BE2C (cell line): Measurements from ENCODE around the gene OGFOD1.

Experiments
- DNase-seq: peaks from one replicate; pipeline ENCODE4 v3.0.0-alpha.2; 2020
- H3K27me3 ChIP-seq: fragments of 250-450 bp; sonication (Bioruptor Pico); 2 replicates; pipeline ENCODE4 v1.5.1; 2020; ENCODE audit warnings: mild to moderate bottlenecking
- H3K36me3 ChIP-seq: fragments of 250-450 bp; sonication (Bioruptor Pico); 2 replicates; pipeline ENCODE4 v1.5.1; 2020; ENCODE audit warnings: mild to moderate bottlenecking
- H3K4me1 ChIP-seq: fragments of 250-450 bp; sonication (Bioruptor Pico); 2 replicates; pipeline ENCODE4 v1.5.1; 2020
- H3K4me3 ChIP-seq: 2 replicates; pipeline ENCODE4 v1.5.1; 2011; ENCODE audit warnings: low read depth, low read length
- H3K9me3 ChIP-seq: fragments of 250-450 bp; sonication (Bioruptor Pico); 2 replicates; pipeline ENCODE4 v1.5.1; 2020
- TF ChIP-seq, protein P1 (sequence below): IDR thresholded peaks from 2 replicates; pipeline ENCODE4 v1.5.1; 2012; ENCODE audit warnings: mild to moderate bottlenecking, low read depth, low read length

OGFOD1 gene

DNA sequence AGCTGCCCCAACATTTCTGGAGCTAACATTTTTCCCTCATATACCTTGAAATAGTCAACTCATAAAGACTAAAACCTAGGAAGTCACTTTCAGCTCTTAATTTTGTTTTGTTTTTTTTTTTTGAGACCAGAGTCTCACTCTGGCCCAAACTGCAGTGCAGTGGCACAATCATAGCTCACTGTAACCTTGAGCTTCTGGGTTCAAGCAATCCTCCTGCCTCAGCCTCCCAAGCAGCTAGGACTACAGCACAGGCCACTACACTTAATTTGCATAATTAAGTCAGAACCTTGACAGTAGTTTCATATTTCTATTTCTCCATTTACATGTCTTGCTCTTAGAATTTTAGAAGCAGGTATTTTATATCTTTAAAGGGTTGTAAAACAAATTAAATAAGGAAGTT is 30.7 kb upstream of the OGFOD1 start:
- Histone ChIP-seq H3K9me3 (no peaks in the 10 kb centered on the region), H3K4me1 (peaks cover 3% of the 10 kb centered on the region), H3K27me3 (no peaks in the 10 kb centered on the region), H3K4me3 (no peak overlapping the region), H3K36me3 (peaks cover 3% of the 10 kb centered on the region; the same call in 1 of the 2 replicates)
- TF ChIP-seq, protein P1, sequence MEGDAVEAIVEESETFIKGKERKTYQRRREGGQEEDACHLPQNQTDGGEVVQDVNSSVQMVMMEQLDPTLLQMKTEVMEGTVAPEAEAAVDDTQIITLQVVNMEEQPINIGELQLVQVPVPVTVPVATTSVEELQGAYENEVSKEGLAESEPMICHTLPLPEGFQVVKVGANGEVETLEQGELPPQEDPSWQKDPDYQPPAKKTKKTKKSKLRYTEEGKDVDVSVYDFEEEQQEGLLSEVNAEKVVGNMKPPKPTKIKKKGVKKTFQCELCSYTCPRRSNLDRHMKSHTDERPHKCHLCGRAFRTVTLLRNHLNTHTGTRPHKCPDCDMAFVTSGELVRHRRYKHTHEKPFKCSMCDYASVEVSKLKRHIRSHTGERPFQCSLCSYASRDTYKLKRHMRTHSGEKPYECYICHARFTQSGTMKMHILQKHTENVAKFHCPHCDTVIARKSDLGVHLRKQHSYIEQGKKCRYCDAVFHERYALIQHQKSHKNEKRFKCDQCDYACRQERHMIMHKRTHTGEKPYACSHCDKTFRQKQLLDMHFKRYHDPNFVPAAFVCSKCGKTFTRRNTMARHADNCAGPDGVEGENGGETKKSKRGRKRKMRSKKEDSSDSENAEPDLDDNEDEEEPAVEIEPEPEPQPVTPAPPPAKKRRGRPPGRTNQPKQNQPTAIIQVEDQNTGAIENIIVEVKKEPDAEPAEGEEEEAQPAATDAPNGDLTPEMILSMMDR = no peak
- DNase-seq = no peak

DNA sequence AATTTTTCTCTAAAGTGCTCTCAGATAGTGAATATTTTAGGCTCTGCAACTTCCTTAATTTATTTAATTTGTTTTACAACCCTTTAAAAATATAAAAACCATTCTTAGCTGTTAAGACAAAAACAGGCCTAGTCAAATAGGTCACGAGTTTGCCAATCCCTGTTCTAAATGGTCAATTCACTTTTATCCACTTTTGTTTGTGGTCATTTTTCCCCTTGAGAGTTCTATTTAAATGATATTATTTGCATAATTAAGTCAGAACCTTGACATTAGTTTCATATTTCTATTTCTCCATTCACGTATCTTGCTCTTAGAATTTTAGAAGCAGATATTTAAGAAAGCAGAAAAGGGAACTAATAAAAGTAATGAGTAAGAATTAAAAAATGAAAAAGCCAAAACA is 30.0 kb upstream of the OGFOD1 start:
- no peak for DNase-seq
- H3K4me1 ChIP-seq = peaks cover 7% of the 10 kb centered on the region
- H3K9me3 ChIP-seq = no peaks in the 10 kb centered on the region
- H3K27me3 ChIP-seq = no peaks in the 10 kb centered on the region
- TF ChIP-seq, protein P1 = no peak
- H3K4me3 ChIP-seq = no peak overlapping the region
- H3K36me3 ChIP-seq = peaks cover 3% of the 10 kb centered on the region; the same call in 1 of the 2 replicates

DNA sequence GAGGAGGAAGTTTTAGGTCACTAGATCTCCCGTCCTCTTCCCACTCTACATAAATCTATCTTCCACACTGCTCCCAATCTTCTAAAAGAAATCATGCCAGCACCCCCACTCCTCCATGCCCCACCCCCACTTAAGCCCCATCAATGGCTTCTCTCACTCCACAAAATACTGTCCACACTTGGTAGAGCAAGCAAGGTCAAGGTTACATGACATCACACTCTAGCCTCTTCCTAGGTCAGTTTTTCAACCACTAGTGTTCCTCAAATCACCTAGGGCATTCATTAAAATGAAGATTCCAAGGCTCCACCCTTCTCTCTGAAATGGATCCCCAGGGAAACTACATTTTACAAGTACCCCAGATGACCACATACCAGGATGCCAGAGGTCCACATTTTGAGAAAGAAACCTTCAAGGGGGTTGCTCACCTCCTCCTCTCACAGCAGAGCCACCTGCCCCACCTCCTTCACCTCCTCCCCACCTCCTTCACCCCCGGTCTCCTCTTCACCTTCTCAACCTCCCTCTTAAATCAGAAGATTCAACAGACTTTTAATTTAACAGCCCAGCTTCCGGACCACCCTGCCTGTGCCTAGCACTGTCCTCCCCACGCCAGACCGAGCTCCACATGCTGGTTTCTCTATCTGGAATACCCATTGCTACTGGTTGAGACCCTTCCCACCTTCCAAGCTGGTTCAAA is 29.2 kb upstream of the OGFOD1 start:
- H3K36me3 ChIP-seq = peaks cover 3% of the 10 kb centered on the region; the same call in 1 of the 2 replicates
- no peak for DNase-seq
- no peaks in the 10 kb centered on the region for H3K27me3 ChIP-seq
- TF ChIP-seq, protein P1 = no peak
- no peak overlapping the region for H3K4me3 ChIP-seq
- peaks cover 7% of the 10 kb centered on the region for H3K4me1 ChIP-seq
- H3K9me3 ChIP-seq = no peaks in the 10 kb centered on the region

DNA sequence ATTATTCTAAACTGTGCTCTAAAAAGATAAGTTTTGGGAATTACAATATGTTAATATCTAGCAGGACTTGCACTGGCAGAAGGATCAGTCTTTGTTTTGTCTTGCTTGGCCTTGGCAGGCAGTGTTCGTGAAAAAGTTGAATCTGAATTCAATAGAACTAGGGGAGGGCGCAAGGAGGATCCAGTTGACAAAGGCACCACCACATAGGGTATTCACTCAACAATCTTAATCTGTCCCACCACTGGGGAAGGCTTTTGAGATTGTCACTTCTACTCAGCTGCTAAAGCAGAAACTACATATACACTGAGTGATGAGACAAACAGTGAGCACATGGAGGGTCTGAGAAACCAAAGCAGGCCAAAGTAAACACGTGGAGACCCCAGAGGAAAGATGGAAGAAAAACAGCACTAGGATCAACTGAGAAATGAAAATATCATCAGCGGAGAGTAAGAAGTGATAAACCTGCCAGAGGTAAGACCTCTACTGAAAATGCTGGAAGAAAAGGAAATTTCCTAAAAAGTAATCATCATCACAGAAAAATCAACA is 28.4 kb upstream of the OGFOD1 start:
- no peaks in the 10 kb centered on the region for H3K27me3 ChIP-seq
- H3K36me3 ChIP-seq = peaks cover 3% of the 10 kb centered on the region; the same call in 1 of the 2 replicates
- no peaks in the 10 kb centered on the region for H3K9me3 ChIP-seq
- TF ChIP-seq, protein P1 = no peak
- DNase-seq = no peak
- no peak overlapping the region for H3K4me3 ChIP-seq
- H3K4me1 ChIP-seq = peaks cover 7% of the 10 kb centered on the region

DNA sequence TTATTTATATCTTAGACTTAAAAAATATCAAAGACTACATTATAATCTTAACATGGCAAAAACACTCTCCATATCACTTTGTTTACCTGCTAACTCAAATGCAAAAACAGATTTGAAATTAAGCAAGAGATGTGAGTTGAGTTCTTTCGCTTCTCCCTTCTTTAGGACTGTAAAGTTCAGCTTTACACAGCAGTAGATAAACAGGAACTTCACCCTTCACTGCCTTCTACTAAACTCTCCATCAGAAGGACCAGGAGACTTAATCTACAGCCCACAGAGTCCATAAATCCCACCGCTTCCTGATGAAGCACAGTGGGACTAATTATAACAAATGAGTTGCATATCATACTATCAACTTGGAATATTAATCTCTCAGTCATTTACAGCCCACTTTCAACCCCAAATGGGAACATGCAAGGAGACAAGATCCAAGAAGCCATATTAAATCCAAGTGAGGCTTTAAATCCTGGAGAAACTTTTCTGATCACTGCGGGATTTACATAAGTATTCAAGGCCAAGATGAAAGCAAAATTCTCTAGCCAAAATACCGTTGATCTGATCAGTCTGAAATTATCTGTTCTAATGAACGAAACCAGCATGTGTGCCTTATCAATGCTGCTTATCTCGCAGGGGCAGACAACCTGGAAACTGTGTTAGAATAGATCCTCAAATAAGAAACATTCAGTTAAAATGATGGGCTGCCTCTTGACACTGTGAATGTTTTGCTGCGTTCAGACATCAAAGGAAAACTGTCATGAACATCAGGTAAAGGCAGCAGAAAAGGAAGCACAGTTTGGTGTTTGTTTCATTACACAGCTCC is 27.6 kb upstream of the OGFOD1 start:
- peaks cover 7% of the 10 kb centered on the region for H3K4me1 ChIP-seq
- H3K27me3 ChIP-seq = no peaks in the 10 kb centered on the region
- no peak for DNase-seq
- TF ChIP-seq, protein P1 = no peak
- no peaks in the 10 kb centered on the region for H3K9me3 ChIP-seq
- peaks cover 3% of the 10 kb centered on the region; the same call in 1 of the 2 replicates for H3K36me3 ChIP-seq
- H3K4me3 ChIP-seq = peak overlapping the region; percentile 80

DNA sequence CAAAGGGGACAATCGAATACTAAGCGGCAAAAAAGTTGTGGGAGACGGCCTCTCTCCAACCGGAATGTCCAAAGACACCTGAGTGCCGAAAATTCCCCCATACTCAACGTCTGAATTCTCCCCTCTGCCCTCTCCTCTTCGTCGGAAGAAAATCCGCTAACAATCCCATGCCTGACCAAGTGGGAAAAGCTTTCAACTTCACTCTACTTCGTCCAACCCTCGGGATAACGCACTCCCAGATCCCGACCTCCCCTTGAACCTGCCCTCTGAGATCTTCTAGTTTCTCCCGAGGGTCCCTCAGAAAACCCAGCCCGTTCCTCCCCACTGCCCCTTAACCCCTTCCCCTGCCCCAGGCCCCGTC is 27.0 kb upstream of the OGFOD1 start:
- peaks cover 7% of the 10 kb centered on the region for H3K4me1 ChIP-seq
- H3K4me3 ChIP-seq = peak overlapping the region; percentile 80
- H3K9me3 ChIP-seq = no peaks in the 10 kb centered on the region
- H3K27me3 ChIP-seq = no peaks in the 10 kb centered on the region
- peaks cover 3% of the 10 kb centered on the region; the same call in 1 of the 2 replicates for H3K36me3 ChIP-seq
- TF ChIP-seq, protein P1 = no peak
- DNase-seq = no peak
